ENCODE data around the gene CD34.

DNA sequence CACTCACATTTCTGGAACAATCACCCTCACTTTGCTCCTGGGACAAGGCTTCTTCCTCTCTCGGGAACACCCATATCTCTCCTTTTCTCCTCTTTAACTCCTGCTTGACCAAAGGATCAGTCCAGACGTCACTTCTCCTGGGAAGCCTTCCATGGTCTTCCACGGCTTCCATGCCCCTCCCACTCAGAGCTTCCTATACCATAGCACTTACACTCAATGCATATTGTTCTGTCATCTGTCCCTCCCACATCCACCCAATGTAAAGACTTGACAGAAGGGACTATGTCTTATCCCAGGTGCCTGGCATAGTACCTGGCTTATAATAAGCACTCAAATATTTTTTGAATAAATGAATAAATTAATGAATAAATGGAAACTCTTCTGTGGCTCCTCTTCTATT lies 28.2 kb downstream of the CD34 start:
- TF ChIP-seq POLR2A (IDR thresholded peaks at IDR 0.05; ENCODE audit: low read depth, low read length) = no peak
- TF ChIP-seq TAF1 (IDR thresholded peaks at IDR 0.05; ENCODE audit: borderline replicate concordance, low read depth, low read length) = no peak
- no peak for TF ChIP-seq POLR2AphosphoS5 (IDR thresholded peaks at IDR 0.05; ENCODE audit: low read depth, low read length)
